Measurements from ENCODE around the gene MTMR1.

DNA sequence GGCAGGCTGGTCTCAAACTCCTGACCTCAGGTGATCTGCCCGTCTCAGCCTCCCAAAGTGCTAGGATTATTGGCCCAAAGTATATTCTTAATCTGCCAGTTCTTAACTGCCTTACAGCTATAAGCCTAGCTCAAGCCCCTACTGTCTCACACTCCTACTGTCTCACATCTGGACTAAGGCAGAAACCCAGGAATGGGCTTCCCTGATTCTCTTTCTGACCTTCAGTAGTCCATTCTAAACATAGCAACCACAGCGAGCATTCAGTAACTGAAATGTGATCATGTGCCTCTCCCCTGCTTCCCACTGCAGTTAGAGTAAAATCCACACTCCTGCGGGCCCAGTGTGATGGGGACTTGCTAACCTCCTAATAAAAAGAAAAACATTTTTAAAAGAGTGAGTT is 58.9 kb downstream of the MTMR1 start:
- TF ChIP-seq, protein P1, sequence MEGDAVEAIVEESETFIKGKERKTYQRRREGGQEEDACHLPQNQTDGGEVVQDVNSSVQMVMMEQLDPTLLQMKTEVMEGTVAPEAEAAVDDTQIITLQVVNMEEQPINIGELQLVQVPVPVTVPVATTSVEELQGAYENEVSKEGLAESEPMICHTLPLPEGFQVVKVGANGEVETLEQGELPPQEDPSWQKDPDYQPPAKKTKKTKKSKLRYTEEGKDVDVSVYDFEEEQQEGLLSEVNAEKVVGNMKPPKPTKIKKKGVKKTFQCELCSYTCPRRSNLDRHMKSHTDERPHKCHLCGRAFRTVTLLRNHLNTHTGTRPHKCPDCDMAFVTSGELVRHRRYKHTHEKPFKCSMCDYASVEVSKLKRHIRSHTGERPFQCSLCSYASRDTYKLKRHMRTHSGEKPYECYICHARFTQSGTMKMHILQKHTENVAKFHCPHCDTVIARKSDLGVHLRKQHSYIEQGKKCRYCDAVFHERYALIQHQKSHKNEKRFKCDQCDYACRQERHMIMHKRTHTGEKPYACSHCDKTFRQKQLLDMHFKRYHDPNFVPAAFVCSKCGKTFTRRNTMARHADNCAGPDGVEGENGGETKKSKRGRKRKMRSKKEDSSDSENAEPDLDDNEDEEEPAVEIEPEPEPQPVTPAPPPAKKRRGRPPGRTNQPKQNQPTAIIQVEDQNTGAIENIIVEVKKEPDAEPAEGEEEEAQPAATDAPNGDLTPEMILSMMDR (IDR thresholded peaks at IDR 0.05): no peak
- no peak for TF ChIP-seq EZH2 (IDR thresholded peaks at IDR 0.05; ENCODE audit: borderline replicate concordance, insufficient read depth, low read depth, low read length, poor library complexity, severe bottlenecking)
